ENCODE data around the gene PTPN4.
"Not testable (repeated sequence)": the region's sequence is repeated elsewhere in the genome, so short reads cannot be mapped to it uniquely, and the experiment has no call there.

Gene PTPN4

DNA sequence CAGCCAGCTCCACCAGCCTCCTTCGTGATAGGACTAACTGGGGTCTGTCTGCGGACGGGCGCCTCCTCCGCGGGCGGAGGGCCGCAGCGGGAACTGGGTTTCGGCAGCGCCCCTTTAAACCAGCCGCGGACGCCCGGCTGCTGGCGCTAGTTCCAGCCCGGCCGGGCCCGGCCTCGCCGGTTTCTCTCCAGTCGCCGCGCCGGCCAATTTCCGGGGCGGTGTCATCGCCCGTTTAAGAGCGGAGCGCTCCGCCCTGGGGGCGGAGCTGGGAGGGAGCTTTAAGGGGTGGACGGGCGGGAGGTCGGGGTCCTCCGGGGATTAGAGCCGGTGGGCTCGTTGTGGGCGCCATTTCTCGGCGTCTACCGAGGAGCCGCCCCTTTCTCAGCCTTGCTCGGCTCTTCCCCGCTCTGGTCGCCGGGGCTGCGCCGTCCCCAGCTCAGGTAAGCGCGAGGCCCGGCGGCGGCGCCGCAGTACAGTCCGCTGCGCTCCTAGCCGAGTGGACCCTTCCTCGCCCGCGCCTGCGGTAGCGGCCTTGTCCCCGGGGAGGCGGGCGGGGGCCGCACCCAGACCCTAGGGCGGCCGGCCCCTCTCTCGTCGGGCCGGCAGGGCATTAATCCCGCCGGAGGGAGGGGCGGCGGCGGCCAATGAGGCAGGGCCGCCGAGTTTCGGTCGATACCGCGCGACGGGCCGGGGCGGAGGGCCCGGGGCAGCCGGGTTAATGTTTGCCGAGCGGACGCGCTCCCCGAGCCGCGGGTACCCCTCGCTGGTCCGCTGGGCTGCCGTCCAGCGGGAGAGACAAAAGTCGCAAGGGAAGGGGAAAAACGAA, 253.3 kb downstream of the PTPN4 start, which contains the start of gene EPB41L5:
Gene EPB41L5, plus strand, starts transcription at position 307 of the 826 bp plus-strand sequence. CDS start 6,008 bp downstream, outside the sequence.
- in situ Hi-C loops (cut with MboI; ENCODE audit: low sequenced_read_pairs), result no loop called here

GRCh38 chr2:120013597-120014223, 254.0 kb downstream of the PTPN4 start:
- in situ Hi-C loops (cut with MboI; ENCODE audit: low sequenced_read_pairs), result no loop called here

GRCh38 chr2:120014226-120014980, 254.7 kb downstream of the PTPN4 start:
- in situ Hi-C loops (cut with MboI; ENCODE audit: low sequenced_read_pairs), result no loop called here

GRCh38 chr2:120016800-120017199, 257.1 kb downstream of the PTPN4 start:
- in situ Hi-C loops (cut with MboI; ENCODE audit: low sequenced_read_pairs), result no loop called here

DNA sequence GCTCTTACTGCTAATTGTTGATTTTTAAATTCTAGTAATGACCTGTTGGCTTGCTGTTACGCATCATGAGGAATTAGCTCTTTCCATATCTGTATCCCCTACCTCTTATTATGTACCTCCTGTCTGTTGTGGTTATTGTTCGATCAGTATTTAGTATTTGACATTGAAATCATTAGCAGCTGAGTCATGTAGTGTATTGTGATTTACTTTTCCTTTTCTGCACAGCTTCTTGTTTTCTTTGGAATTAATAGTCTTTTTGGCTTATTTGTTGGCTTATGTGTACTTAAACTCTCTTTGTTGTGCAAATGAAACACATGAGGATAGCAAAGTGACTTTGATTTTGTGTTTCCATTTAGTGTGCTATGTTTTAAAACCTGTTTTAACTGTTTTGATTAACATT, 257.5 kb downstream of the PTPN4 start:
- in situ Hi-C loops (cut with MboI; ENCODE audit: low sequenced_read_pairs), result no loop called here

DNA sequence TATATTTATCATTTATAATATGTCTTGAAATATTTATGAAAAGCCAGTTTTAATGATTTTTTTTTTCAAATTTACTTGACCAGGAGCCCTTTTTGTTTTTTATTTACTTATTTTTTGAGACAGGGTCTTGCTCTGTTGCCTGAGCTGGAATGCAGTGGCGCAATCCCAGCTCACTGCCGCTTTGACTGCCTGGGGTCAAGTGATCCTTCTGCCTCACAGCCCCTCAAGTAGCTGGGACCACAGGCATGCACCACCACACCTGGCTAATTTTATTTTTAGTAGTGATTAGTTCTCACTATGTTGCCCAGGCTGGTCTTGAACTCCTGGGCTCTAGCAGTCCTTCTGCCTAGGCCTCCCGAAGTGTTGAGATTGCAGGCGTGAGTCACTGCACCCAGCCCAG, 258.8 kb downstream of the PTPN4 start:
- in situ Hi-C loops (cut with MboI; ENCODE audit: low sequenced_read_pairs), result no loop called here

DNA sequence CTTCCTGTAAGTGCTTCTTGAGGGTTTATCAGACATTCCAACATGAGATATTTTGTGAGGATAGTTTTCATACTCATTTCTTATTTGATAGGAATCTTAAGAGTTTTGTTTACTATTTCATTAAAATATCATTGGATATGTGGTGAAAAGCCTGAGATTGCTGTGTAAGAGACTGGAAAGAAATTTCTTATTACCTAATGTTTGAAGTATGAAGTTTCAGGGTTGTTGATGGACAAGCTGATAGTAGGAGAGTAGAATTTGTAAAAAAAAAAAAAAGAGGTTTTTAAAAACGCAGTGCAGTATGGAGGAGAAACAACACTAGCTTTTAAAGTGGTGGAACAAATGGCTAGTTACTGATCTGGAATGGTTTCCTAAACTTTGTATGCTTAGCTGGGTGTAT, 260.8 kb downstream of the PTPN4 start:
- in situ Hi-C loops (cut with MboI; ENCODE audit: low sequenced_read_pairs), result no loop called here

- in situ Hi-C loops (cut with MboI; ENCODE audit: low sequenced_read_pairs), result not testable (repeated sequence)
These were observed 262.8 kb downstream of the PTPN4 start for GRCh38 chr2:120022505-120022904.

- in situ Hi-C loops (cut with MboI; ENCODE audit: low sequenced_read_pairs), result no loop called here
These were observed 267.2 kb downstream of the PTPN4 start for GRCh38 chr2:120026890-120027289.

DNA sequence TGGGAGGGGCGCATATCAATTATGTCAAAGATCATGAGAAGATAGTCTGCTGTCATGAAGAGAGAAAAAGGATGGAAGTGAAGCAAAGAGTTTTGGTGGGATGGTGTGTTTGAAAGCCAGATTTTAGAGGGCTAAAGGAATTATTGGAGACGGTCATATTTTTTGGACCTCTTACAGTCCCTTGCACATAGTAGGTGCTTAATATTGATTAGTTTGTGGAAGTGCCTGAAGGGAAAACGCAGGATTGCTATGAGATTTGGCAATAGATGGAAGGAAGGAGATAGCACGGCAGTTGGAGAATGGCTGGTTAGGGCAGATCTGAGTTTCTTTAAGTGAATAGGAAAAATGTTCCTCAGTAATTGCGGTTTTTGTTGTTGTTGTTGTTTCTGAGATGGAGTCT, 269.1 kb downstream of the PTPN4 start:
- in situ Hi-C loops (cut with MboI; ENCODE audit: low sequenced_read_pairs), result no loop called here

GRCh38 chr2:120029672-120030640, 270.2 kb downstream of the PTPN4 start:
- in situ Hi-C loops (cut with MboI; ENCODE audit: low sequenced_read_pairs), result no loop called here

GRCh38 chr2:120032297-120032696, 272.6 kb downstream of the PTPN4 start:
- in situ Hi-C loops (cut with MboI; ENCODE audit: low sequenced_read_pairs), result no loop called here

Data from hTERT RPE-1 (cell line).